Muscle of arm (tissue), 12 donors: ENCODE measurements around the gene SPRR2D. TPM values are rescaled to one million over a fixed set of nuclear protein-coding genes. Genes with fewer than 3 reads are reported as not detected.
"Not testable (repeated sequence)": the region's sequence is repeated elsewhere in the genome, so short reads cannot be mapped to it uniquely, and the experiment has no call there.

ENCODE experiments used
- DNase-seq: peaks from one replicate; pipeline ENCODE4 v3.0.0-alpha.2; 2013
- polyA plus RNA-seq, 12 donors: library from polyadenylated mRNA; unstranded; fragments of 120-200 nt; gene quantifications; one replicate each; pipeline ENCODE4 v1.2.1, GENCODE V29; 2013; ENCODE audit not compliant: insufficient read length in 12 of 12

Gene SPRR2D
- polyA plus RNA-seq, 12 donors: 0.76 TPM; not detected in 11

DNA sequence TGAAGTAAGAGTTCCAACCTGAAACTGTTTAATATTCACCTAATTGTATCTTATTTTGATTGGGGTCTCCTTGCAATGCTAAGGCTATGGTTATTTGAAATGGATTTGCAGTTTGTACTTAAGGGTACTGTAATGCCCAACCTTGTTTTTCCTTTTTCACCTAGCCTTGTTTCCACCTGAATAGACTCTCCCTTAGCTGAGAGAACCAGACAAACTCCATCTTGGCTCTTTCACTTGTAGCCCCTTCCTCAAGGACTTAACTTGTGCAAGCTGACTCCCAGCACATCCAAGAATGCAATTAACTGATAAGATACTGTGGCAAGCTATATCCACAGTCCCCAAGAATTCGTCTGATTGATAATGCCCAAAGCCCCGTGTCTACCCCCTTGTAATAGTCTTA, 19.1 kb downstream of the SPRR2D start:
- not testable (repeated sequence) for DNase-seq

DNA sequence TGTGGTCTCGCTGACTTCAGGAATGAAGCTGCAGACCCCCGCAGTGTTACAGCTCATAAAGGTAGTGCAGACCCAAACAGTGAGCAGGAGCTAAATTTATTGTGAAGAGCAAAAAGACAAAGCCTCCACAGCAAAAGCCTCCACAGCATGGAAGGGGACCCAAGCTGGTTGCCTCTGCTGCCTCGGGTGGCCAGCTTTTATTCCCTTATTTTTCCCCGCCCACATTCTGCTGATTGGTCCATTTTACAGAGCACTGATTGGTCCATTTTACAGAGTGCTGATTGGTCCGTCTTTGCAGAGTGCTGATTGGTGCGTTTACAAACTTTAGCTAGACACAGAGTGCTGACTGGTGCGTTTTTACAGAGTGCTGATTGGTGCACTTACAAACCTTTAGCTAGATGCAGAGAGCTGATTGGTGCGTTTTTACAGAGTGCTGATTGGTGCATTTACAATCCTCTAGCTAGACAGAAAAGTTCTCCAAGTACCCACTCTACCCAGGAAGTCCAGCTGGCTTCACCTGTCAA, 29.6 kb downstream of the SPRR2D start:
- not testable (repeated sequence) for DNase-seq

DNA sequence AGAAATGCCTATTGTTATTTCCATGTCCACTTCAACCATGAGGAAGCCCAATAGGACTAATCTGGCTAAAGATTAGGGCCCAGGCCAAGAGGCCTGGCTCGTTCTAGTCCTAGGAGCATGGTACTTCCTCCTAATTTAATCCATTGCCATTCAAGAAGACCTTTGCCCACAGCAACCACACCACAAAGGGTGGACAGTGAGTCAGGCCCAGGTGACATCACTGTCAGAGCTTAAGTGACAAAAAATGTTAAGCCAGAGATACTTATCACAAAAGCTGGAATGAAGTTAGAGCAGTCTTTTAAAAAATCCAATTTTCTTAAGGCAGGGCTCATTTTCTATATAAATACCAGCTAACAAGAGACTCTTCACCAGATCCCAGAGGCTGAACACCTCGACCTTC, 39.5 kb downstream of the SPRR2D start, which contains the start of gene SPRR3:
Gene SPRR3 (plus strand): TSS at position 368 of the 400 bp plus-strand sequence. CDS start 1,272 bp downstream, outside the sequence.
- no peak for DNase-seq

DNA sequence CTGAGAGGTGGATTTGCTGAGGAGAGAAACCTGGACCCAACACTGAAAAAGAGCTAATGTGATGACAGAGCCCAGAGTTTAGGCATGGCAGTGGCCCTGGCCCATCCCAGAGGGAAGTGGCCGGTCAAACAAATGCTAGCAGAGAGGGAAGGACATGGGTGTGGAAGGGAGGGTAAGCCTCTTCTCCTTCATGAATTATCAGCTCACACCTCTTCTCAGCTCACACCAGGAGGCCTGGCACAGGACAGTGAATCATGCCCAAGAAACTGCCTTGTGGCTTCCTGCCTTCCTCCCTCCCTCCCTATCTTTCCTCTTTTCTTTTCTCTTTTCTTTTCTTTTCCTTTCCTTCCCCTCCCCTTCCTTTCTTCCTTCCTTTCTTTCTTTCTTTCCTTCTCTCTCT, 40.6 kb downstream of the SPRR2D start:
- DNase-seq: no peak

DNA sequence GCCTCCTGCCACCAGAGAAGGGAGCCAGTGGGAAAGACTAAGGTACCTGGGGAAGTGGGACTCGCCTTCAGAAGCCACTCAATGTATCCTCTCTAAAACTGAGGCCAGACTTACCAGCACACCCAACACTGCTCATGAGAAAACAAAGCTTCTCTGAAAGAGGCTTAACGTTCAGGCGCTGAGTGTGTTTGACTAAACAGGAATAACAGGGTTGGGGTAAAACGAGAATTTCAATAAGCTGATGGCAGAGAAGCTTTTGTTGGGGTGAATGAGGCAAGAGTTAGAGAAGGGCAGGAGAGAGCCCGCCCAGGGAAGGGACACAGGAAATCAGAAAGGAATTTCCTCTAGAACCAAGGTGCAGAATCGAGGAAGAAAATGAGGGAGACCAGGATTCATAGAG, 41.1 kb downstream of the SPRR2D start:
- DNase-seq: no peak

DNA sequence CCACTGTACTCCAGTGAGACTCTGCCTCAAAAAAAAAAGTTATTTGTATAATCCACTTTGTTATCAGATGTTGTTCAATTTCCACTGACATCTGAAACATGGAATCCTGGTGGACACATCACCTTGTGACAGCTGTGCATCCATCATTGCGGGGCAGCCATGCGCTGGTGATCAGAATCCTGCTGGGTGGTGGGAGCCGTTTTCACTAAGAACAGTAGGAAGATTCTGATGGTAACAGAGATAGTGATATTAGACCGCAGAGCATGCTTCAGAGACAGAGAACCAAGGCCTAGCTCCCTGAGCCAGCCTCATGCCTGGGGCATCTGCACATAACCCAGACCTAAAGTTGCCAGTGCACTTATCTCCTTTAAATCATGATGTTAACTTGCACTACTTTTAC, 42.4 kb downstream of the SPRR2D start:
- DNase-seq: no peak

DNA sequence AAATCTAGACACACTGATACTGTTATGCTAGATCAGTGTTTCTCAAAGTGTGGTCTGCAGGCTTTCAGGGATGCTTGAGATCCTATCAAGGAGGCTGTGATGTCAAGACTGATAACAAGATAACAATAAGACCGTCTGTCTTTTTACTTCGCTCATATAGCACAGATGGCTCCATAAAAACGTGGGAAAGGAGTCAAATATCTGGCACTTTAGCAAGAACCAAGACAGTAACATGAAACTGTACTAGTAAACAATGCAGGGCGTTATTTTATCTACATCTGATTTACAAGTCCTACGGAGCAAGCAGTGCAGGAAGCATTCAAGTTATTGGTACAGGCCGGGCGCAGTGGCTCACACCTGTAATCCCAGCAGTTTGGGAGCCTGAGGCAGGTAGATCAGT, 43.0 kb downstream of the SPRR2D start:
- no peak for DNase-seq

DNA sequence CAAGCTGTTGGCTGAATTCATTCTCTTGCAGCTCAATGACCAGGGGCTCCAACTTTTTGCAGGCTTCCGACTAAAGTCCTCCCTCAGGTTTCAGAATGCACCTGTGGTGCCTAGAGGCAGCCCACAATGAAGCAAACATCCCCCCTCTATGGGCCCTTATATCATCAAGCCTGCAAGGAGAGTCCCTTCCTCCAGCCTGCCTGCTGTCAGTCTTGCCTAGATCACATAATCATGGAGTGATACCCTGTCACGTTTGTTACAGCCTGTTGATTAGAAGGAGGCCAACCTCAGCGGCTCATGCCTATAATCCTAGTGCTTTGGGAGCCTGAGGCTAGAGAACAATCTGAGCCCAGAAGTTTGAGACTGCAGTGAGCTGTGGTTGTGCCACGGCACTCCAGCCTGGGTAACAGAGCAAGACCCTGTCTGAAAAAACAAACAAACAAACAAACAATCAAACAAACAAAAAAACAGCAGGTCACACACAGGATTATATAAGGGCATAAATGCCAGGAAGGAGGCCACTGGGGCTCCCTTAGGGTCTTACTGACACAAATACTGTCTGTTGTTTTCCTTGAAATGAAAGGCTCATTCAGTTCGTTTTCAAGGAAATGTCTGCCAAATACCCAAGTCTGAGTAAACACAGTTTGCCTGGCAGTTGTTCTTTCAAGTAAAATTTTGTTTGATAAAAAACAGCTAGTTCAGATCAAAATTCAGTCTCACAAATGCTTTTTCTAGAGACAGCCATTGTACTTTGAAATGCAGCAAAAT, 44.1 kb downstream of the SPRR2D start:
- no peak for DNase-seq

DNA sequence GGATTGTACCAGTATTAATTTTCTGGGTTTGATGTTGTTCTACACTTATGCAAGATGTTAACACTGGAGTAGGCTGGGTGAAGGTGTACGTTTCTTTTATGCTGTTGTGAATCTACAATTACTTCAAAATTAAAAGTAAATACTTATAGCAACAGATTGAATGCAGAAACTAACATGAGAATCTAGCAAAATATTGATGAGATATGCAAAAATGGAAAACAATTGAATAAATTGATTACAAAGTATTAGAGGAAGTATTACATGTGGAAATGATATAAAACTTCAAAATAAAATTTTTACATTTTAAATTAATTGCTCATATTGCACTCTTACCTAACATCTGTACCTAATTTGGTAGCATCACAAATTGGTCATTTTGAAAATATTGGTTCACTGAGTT, 45.1 kb downstream of the SPRR2D start:
- DNase-seq: no peak

DNA sequence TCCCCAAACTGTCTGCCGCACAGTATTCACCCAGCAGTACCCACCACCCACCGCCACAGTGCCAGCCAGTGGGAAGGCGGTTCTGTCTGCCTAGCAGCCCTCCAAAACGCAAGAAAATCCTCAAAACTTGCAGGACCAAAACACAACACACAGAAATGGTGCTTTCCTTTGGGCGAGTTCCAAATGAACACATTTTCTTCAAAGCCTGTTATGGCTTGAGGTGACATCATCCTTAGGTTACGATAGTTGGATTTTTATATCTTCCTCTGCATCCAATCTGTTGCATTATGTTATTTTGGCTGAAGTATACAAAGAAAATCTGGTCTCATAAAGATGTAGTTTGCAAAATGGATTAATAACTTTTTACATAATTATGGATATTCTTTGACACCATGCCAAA, 47.7 kb downstream of the SPRR2D start:
- no peak for DNase-seq

Other genes starting within 250 kb of the SPRR2D start
- gene LCE1D, start 244.4 kb downstream of the SPRR2D start, polyA plus RNA-seq: not detected
- not detected for gene LCE1C, start 234.5 kb downstream of the SPRR2D start, polyA plus RNA-seq
- gene LCE1B, start 229.1 kb downstream of the SPRR2D start, polyA plus RNA-seq: not detected
- not detected for gene LCE1A, start 213.6 kb downstream of the SPRR2D start, polyA plus RNA-seq
- not detected for gene LCE6A, start 198.3 kb downstream of the SPRR2D start, polyA plus RNA-seq
- gene LCE7A, start 181.1 kb downstream of the SPRR2D start, polyA plus RNA-seq: not detected
- not detected for gene SMCP, start 162.8 kb downstream of the SPRR2D start, polyA plus RNA-seq
- 10 to 100 TPM in 2 of 12 donors, 1 to 10 TPM in 1, under 1 TPM in 2, not detected in 7; 0.08 to 36.1 (median 1.9) TPM for gene IVL, start 132.6 kb downstream of the SPRR2D start, polyA plus RNA-seq
- not detected for gene SPRR5, start 93.9 kb downstream of the SPRR2D start, polyA plus RNA-seq
- gene SPRR4, start 70.5 kb downstream of the SPRR2D start, polyA plus RNA-seq: not detected
- gene SPRR1A, start 57.0 kb downstream of the SPRR2D start, polyA plus RNA-seq: 1 to 10 TPM in 3 of 12 donors, not detected in 9; 1.5 to 3.9 (median 2.0) TPM
- gene SPRR3, start 39.4 kb downstream of the SPRR2D start, polyA plus RNA-seq: 100 to 1,000 TPM in 1 of 12 donors, 10 to 100 TPM in 2, 1 to 10 TPM in 1, under 1 TPM in 1, not detected in 7; 0.97 to 142 (median 41.0) TPM
- gene SPRR1B, start 9.9 kb downstream of the SPRR2D start, polyA plus RNA-seq: 10 to 100 TPM in 1 of 12 donors, 1 to 10 TPM in 2, not detected in 9; 4.0 to 32.6 (median 8.2) TPM
- under 1 TPM in 1 of 12 donors, not detected in 11; 0.59 TPM for gene SPRR2A, start 16.4 kb upstream of the SPRR2D start, polyA plus RNA-seq
- under 1 TPM in 1 of 12 donors, not detected in 11; 0.34 TPM for gene SPRR2B, start 30.5 kb upstream of the SPRR2D start, polyA plus RNA-seq
- not detected for gene SPRR2E, start 53.4 kb upstream of the SPRR2D start, polyA plus RNA-seq
- gene SPRR2F, start 72.4 kb upstream of the SPRR2D start, polyA plus RNA-seq: under 1 TPM in 2 of 12 donors, not detected in 10; 0.32 to 0.36 TPM
- not detected for gene SPRR2G, start 109.8 kb upstream of the SPRR2D start, polyA plus RNA-seq
- gene LELP1, start 162.3 kb upstream of the SPRR2D start, polyA plus RNA-seq: not detected
- gene PRR9, start 176.5 kb upstream of the SPRR2D start, polyA plus RNA-seq: not detected
- gene LORICRIN, start 218.6 kb upstream of the SPRR2D start, polyA plus RNA-seq: not detected